Panc1 (cell line): ENCODE data around the gene ASPRV1.

Experiments used
- SIN3A ChIP-seq: IDR thresholded peaks from 2 replicates; pipeline ENCODE4 v1.6.1; 2012; ENCODE audit warnings: low read depth, mild to moderate bottlenecking, low read length, moderate library complexity, borderline replicate concordance; ENCODE audit not compliant: insufficient read depth
- TCF7L2 ChIP-seq: IDR thresholded peaks from 2 replicates; pipeline ENCODE4 v1.6.1; 2011; ENCODE audit warnings: mild to moderate bottlenecking, low read depth, low read length, inconsistent platforms
- TF ChIP-seq, protein P1 (sequence below): fragments of 450-650 bp; IDR thresholded peaks from 2 replicates; pipeline ENCODE4 v1.5.1; 2017; ENCODE audit warnings: mild to moderate bottlenecking

DNA sequence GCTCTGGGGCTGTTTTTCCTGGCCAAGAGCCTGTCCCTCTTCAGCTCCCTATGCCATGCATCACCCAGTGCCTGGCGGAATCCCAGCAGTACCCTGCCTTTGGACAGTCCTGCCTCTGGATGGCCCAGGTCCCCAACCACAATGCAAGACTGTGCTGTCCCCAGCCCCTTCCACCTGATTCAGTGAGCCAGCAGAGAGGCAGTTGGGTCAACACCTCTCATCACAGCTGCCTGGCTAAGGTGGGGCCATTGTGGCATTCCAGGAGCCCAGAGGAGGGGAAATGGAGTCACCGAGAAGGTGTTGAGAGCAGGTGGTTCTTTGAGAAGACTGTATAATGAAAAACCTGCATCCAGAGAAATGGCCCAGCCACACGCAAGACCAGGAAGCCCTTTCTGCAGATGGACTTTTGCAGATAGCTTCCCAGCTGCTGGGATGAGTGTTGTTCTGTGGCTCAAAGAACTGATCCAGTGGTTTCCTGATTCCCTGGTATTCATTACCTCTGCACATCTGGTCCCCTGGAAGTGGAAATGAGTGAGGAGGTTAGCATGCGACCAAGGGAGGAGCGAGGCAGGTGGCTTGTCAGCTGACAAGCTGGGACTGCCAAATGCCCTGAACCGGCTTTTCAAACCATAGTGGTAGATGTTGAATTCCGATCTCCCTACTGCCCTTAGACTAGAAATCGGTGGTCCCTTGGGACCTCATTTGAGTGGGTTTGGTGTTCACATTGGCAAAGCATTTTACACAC, 1.7 kb upstream of the ASPRV1 start:
- TF ChIP-seq TCF7L2: no peak
- TF ChIP-seq, protein P1, sequence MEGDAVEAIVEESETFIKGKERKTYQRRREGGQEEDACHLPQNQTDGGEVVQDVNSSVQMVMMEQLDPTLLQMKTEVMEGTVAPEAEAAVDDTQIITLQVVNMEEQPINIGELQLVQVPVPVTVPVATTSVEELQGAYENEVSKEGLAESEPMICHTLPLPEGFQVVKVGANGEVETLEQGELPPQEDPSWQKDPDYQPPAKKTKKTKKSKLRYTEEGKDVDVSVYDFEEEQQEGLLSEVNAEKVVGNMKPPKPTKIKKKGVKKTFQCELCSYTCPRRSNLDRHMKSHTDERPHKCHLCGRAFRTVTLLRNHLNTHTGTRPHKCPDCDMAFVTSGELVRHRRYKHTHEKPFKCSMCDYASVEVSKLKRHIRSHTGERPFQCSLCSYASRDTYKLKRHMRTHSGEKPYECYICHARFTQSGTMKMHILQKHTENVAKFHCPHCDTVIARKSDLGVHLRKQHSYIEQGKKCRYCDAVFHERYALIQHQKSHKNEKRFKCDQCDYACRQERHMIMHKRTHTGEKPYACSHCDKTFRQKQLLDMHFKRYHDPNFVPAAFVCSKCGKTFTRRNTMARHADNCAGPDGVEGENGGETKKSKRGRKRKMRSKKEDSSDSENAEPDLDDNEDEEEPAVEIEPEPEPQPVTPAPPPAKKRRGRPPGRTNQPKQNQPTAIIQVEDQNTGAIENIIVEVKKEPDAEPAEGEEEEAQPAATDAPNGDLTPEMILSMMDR: no peak
- TF ChIP-seq SIN3A: no peak
